Ammon's horn (tissue), 1 donor: ENCODE data around the gene PCK1.

Source experiments
- DNase-seq: peaks from one replicate; pipeline ENCODE4 v3.0.0-alpha.2; 2016; ENCODE audit warnings: low spot score

Gene PCK1

DNA sequence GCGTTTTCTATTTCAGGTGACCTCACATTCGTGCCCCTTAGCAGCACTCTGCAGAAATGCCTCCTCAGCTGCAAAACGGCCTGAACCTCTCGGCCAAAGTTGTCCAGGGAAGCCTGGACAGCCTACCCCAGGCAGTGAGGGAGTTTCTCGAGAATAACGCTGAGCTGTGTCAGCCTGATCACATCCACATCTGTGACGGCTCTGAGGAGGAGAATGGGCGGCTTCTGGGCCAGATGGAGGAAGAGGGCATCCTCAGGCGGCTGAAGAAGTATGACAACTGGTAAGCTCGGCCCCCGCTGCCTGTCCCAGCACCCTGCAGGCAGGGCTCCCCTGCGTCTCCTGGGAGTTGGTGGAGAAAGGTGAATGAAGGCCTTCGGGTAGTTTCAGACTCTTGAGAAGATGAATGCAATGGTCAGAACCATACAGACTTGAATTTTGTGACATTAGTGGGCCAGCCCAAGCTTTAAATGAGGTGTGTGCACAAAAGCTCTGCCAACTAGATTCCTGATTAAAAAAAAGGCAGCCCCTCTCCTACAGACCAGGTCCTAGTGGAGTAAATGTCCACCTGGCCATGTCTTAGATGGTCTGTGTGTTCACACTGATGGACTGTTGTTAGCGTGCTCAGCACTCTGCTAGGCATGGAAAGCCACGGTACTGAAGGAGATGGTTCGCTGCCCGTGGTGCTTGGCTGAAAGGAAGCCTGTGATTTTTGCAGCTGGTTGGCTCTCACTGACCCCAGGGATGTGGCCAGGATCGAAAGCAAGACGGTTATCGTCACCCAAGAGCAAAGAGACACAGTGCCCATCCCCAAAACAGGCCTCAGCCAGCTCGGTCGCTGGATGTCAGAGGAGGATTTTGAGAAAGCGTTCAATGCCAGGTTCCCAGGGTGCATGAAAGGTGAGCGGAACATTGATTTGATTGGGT is 708 bp downstream of the PCK1 start:
- no peak for DNase-seq

DNA sequence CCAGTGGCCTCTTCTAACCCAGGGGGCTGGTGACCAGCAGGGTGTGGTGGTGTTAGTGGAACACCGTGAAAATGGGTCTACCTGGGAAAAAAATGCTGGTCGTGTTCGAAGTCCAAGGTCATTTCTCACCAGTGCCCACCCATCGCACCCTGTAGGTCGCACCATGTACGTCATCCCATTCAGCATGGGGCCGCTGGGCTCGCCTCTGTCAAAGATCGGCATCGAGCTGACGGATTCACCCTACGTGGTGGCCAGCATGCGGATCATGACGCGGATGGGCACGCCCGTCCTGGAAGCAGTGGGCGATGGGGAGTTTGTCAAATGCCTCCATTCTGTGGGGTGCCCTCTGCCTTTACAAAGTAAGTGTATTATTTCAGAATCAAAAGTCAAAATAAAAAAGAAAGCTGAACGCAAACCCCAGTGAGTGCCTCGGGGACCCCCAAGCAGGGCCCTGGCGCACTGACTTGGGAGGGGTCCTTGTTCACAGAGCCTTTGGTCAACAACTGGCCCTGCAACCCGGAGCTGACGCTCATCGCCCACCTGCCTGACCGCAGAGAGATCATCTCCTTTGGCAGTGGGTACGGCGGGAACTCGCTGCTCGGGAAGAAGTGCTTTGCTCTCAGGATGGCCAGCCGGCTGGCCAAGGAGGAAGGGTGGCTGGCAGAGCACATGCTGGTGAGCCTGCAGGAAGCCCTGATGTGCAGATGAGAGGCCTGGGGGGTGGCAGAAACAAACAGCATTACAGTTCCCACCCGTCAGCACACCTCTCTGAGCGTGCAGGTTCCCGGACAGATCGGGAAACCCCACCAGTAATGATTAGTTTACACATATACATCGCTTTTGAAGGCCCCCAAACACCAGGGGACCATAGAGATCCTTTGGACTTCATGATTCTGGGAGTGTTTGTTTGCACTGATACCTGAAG is 1.9 kb downstream of the PCK1 start:
- no peak for DNase-seq

GRCh38 chr20:57563522-57563921 is 2.6 kb downstream of the PCK1 start:
- DNase-seq, result no peak

- no peak for DNase-seq
These were observed 3.4 kb downstream of the PCK1 start for GRCh38 chr20:57564180-57564802.

DNA sequence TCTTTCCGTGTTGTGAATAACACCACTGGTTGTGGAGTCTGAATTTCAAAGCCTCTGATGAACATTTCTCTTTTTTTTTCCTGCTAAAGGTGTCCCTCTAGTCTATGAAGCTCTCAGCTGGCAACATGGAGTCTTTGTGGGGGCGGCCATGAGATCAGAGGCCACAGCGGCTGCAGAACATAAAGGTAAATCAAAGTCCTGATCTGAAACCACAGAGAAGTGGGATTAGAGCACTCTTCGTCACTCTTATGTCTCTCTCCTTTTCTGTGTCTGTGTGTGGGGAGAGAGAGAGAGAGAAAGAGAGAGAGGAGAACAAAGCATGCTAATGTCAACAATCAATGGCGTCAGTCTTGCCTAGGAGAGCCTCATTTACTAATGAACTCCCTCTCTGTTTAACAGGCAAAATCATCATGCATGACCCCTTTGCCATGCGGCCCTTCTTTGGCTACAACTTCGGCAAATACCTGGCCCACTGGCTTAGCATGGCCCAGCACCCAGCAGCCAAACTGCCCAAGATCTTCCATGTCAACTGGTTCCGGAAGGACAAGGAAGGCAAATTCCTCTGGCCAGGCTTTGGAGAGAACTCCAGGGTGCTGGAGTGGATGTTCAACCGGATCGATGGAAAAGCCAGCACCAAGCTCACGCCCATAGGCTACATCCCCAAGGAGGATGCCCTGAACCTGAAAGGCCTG is 4.2 kb downstream of the PCK1 start:
- DNase-seq, result no peak

DNA sequence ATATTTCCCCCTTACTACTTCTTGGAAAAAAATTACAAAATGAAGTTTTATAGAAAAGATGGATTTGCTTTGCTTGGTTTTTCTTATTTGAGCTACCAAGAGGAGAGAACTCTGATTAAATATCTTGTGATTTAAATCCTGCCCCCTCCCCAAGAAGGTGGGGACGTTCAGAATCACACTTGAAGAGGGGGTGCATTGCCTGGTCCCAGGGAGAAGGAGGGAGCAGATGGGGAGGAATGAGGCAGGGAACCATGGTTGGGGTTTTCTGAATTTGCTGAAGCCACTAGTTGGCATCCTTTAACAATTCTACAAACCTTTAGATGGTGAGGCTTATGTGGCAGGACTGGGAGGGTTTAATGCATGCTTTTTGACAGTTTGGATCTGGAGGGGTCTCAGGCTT is 5.5 kb downstream of the PCK1 start:
- no peak for DNase-seq

GRCh38 chr20:57566803-57567459 is 6.0 kb downstream of the PCK1 start:
- no peak for DNase-seq

DNA sequence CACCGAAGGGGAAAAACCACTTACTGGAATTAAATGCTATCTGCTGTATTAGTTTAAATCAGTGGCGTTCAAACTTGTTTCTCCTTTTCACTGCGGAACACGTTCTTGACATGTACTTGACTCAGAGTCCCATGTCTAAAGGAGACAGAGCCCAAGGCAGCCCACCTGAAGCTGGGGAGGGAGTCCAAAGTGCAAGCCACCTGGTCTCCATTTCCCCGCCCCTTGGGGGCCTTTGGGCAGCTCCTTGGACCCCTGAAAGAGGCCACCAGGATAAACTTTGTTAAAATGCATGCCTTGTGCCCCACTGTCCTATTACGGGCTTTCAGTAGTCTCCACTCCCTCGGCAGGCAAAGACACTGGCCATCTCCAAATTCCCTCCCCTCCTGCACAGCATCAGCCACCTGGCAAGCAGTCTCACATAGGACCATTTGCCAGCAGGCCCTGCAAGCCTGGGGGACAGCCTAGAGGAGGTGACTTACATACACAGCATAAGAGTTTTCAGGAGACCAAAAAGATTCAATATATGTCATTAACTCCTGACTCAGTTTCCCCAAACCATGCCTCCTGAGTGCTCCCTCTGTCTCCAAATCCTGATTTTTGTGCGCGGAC is 6.7 kb downstream of the PCK1 start:
- DNase-seq, result no peak

- DNase-seq, result no peak
These were observed 7.4 kb downstream of the PCK1 start for GRCh38 chr20:57568088-57568896.

- no peak for DNase-seq
These were observed 8.1 kb downstream of the PCK1 start for GRCh38 chr20:57568960-57569359.

GRCh38 chr20:57570145-57570850 is 9.4 kb downstream of the PCK1 start:
- no peak for DNase-seq

- no peak for DNase-seq
These were observed 10.0 kb downstream of the PCK1 start for GRCh38 chr20:57570920-57571319.

DNA sequence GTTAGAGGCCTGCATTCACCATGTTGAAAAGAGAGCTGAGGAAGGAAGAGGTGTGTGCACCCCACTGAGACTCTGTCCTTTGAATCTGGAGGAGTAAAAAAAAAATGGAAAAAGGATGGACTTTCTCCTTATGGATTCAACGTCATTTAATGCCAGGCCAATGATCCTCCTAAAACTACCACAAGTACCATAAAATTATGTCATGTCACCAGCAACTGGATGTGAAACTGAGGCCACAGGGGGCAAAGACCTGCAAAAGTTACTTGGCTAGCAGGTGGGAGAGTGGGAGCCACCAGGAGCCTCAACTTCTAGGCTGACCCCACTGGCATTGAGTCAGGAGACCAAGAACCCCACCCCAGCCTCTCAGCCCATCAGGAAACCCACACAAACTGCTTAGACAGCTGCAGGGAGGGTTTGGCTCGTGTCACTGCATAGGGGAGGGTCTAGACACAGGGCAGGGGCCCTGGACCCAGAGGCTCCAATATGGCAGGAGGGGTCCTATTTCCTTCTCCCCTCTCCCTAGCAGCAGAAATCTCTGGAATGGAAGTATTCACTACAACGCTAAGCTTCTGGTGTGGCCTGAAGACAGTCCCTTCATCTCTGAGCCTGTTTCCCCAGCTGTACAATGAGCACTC is 11.0 kb downstream of the PCK1 start:
- DNase-seq, result no peak

DNA sequence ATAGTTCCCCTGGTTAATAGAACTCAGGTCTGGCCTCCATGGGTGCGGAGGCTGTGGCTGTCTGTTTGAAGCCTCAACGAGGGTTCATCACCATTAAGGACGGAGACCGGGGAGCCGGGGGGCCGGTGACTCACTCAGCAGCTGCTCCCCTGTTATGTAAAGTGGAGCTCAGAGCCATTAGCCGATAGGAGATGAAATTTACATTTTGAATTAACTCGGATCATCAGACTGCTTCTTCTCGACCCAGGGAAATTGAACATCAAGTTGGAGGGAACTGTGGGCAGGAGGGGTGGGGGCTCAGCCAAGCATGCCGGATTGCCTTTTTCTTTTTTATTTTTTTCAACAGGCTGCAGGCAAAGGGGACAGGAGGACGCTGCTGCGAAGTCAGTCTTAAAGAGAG is 12.3 kb downstream of the PCK1 start:
- DNase-seq, result no peak

GRCh38 chr20:57573894-57574293 is 13.0 kb downstream of the PCK1 start:
- DNase-seq, result no peak

GRCh38 chr20:57574954-57575353 is 14.0 kb downstream of the PCK1 start:
- no peak for DNase-seq

GRCh38 chr20:57576002-57576401 is 15.1 kb downstream of the PCK1 start:
- no peak for DNase-seq

- no peak for DNase-seq
These were observed 16.0 kb downstream of the PCK1 start for GRCh38 chr20:57576617-57577550.
